ENCODE results near the gene ARHGAP26. TPM values are rescaled to one million over a fixed set of nuclear protein-coding genes. Genes with fewer than 3 reads are reported as not detected.

The ARHGAP26 gene
- polyA plus RNA-seq, 1 donor: 14.7 TPM

DNA sequence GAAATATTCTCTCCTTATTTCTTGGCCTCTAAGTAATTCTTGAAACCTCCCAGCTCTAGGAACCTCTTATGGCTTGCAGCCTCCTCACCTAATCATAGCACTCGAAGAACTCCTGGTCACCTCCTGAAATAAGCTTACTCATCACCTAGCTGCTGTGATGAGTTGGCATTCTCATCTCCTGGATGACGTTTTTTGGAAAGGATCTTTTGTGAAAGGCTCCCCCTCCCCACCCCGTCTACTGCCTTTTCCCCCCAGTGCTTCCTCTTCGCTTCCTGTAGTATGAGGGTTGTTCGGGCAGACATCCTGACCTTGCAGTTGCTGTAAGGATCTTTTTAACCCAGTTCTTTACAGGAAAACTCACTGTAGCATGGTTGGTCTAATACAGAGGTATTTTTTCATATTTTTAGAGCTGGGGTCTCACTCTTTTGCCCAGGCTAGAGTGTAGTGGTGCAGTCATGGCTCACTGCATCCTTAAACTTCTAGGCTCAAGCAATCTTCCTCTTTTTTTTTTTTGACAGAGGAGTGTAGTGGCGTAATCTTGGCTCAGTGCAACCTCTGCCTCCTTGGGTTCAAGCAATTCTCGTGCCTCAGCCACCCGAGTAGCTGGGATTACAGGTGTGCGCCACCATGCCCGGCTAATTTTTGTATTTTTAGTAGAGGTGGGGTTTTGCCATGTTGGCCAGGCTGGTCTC lies 41.8 kb downstream of the ARHGAP26 start:
- no peak for DNase-seq

DNA sequence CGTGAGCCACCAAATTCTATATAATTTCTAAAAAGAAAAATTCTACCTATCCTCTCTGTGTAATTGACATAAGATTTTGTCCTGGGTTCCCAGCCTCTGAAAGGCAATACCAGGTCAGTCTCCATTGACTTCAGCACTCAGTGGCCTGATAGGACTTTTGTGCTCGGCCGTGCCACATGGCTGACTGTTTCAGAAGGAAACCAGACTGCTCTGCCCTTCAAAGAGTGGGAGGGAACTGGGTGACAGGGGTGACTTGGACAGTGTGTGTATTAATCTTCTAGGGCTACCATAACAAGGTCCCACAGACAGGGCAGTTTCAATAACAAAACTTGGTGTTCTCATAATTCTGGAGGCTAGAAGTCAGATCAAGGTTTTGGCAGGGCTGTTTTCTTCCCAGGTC lies 43.0 kb downstream of the ARHGAP26 start:
- DNase-seq: no peak

DNA sequence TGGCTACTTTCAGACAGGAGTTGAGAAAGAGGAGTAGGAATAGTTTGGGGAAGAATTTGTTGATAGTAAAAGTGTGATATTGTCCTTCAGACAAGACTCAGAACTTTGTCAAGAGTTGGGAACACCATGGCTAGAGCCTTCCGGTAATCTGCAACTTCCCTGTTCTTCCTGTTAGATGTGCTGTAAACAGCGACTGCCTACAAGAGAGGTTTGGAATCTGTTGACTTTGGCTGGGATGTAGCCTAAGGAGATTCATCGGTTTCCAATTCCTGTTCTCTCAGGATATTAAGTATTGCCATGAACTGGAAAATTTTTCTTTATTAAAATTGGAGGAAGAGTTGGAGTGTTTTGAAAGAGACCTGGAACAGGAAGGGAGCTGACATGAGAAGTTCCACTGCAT lies 43.9 kb downstream of the ARHGAP26 start:
- no peak for DNase-seq

- DNase-seq: no peak
Measured at GRCh38 chr5:142815469-142815868, 45.3 kb downstream of the ARHGAP26 start.

DNA sequence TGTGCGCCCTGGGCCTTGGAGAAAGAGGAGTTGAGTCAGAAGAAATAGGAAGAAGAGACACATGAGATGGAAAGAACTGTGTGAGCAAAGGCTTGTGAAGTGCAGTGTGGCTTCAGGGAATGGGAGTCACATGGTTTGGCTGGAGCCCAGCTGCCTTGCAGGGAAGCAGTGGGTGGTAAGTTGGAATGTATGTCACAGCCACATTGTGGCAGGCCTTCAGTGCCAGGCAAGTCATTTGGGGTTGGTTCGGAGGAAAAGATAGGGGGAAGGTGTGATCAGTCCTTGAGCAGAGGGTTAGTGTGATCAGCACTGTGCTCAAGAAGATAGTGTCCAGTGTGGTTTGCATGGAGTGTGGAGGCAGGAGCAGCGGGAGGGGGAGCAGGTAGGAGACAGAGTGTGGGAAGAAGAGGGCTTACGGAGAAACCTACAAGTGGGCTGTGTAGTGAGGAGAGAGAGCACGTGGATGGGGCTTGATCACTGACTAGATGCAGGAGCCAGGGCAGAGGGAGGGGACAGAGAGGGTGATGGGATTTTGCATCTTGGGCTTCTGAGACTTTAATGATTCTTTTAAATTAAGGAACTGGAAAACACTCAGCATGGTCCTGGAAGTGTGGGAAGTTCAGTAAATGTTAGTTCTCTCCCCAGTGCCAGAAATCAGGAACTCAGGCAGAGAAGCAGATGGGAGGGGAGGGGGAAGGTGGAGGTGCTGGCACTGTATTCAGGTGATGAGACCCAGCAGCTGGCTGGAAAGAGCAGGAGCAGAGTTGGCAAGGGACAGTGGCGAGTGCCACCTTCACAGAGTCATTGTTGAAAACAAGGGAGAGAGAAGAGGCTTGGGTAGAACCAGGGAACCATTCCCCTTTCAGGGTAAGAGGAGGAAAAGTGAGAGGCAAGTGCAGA lies 46.6 kb downstream of the ARHGAP26 start:
- no peak for DNase-seq

- no peak for DNase-seq
Measured at GRCh38 chr5:142817949-142818431, 47.8 kb downstream of the ARHGAP26 start.

DNA sequence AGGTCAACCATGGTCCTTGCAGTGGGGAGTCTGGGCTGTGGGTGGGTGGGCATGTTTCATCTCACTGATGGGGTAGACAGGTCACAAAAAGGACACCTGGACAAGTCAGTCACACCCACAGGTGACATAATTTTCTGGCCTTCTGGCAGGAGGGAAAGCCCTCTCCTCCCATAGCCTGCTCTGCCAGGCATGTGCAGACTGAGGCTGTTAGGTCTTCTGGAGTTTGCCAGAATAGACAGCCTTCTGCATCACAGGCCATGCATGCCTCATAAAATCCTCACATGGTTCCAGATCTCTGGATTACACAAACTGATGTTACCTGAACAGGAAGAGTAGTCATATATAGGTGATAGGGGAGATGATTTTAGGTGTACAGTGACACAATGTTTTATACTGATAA lies 49.1 kb downstream of the ARHGAP26 start:
- DNase-seq: no peak

DNA sequence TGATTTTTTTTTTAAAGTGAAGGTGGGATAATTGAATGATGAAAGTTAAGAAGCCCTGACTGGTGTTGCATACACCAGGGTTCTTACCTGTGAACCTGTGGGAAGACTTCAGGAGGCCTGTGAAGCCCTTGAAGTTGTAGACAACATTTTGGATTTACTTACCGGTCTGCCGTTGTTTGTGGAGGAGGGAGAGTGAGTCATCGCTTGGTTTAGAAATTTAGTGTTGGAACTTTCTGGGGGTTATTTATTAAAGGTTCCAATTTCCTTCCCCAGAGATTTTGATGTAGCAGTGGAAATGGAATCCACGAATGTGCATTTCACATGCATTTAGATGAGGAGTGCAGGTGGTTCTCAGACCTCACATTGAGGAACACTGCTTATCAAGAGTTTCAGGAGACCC lies 49.6 kb downstream of the ARHGAP26 start:
- no peak for DNase-seq

DNA sequence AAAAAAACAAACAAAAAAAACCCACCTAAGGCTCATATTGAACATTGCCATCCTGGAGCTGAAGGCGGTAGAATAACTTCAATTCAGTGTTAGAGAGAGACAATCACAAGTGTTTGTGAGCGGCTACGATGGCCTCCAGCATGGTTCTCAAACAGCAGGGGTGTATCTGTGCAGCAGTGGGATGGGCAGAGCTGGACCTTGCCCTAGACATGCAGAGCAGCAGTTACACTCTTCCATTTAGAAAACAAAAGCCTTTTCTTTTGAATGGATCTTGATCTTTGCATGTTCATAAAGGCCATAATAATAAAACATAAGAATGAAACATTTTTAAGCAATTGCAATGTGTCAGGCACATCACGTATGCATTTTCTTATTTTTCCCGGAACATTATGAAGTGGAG lies 50.3 kb downstream of the ARHGAP26 start:
- DNase-seq: no peak

DNA sequence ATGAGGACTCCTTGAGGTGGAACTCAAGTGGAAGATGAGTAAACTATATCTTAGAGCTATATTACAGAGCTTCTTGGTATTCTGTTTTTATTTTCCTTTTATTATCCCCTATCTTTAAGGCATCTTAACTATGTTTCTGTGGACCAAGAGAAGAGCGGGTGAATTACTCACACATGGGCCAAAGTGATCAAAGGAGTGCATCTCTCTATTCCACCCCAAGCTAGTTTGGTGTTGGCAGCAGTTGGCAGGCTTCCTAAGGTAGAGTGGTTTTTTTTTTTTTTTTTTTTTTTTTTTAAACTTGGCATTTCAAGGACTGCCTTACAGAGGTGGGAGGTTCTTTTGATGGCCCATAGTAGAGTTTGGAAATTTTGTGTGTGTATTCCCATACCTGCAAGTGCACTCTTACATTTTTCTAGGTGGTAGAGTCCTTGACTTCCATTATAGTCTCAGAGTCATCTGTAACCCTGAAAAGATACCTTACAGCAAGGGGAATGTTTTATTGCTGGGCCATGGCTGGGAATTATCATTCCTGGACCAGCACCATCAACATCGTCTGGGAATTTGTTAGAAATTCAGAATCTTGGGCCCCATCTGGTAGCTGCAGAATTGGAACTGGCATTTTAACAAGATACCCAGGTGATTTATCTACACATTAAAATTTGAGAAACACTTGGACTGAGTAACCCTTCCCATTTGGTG lies 51.0 kb downstream of the ARHGAP26 start:
- DNase-seq: no peak

- DNase-seq: no peak
Measured at GRCh38 chr5:142821733-142822487, 51.7 kb downstream of the ARHGAP26 start.

GRCh38 chr5:142823126-142823525 lies 52.9 kb downstream of the ARHGAP26 start:
- no peak for DNase-seq

GRCh38 chr5:142823806-142824205 lies 53.6 kb downstream of the ARHGAP26 start:
- no peak for DNase-seq

- no peak for DNase-seq
Measured at GRCh38 chr5:142824391-142824790, 54.2 kb downstream of the ARHGAP26 start.

DNA sequence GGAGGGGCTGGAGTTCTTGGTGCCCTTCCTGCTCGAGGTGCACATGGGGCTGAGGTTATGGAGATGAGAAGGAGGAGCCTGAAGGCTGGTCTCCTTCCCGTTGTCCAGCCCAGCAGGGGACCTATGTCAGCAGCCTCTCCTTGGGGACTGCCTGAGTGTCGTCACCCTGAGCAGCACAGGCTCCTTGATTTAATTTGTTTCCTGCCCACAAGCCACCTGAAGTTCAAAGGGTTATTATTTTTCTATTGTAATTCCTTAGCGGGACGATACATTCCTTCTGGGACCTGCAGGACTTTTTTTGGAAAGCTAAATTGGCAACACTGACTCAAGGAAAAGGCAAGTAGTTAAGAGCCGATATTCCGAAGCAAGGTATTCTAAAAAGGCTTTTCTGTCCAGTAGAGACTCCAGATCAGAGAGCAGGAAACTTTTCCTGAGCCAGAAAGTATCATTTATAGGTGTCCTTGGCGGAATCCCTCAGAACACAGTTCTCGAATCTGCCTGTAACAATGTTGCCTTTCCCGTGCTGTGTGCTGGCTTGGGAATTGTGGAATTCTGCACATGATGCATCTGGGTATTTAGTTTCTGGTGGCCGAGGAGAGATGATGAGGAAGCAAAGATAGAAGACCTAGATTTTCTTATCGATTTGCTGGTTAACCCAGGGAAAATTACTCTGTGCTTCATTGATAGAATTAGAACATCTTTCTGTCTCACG lies 55.4 kb downstream of the ARHGAP26 start:
- no peak for DNase-seq

DNA sequence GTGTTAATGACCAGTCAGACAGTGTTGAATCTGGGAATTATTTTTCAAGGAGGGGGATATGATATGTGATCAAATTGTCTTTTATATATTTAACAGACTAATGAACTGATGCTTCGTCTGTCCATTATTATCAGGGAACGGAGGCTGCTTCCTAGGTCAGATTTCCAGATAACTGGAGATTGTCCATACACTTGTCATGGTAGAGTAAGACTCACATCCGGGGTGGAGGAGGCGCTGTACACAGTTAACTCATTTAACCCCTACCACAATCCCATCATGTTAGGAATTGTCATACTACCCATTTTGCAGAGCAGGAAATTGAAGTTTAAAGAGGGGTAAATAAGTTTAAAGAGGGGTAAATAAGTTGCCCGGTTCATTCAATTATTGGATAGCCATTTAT lies 55.9 kb downstream of the ARHGAP26 start:
- DNase-seq: no peak

GRCh38 chr5:142826741-142827492 lies 56.7 kb downstream of the ARHGAP26 start:
- no peak for DNase-seq

DNA sequence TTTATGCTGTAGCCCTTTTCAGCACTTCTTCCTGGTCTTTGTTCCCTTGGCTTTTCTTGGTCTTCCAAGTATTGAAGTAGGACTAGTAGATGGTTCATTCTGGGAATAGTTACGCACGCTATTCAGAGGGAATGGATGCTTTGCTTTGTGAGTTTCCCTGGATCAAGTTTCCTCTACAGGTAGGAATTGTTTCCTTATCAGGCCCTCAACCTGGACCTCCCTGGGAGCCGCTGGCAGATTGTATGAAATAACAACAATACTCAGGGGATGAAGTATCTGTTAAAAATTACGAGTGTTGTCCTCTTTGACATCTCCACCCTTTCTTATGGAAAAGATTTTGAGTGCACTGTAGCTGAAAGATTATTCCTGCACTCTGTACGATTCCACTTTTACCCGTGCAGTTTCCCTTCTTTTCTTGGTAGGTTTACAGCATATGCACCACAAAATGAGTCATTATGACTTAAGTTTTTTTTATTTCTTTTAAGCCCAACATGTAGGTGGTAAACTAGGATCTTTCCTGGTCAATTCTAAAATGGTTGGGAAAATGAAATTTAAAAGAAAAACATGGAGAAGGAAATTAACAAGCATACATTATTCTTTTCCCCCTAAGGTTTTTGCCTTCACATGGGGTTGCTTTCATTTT lies 57.9 kb downstream of the ARHGAP26 start:
- no peak for DNase-seq

- no peak for DNase-seq
Measured at GRCh38 chr5:142828797-142829535, 58.8 kb downstream of the ARHGAP26 start.

Data from left kidney (tissue), 2 donors.